ENCODE measurements around the gene EPB41L2.
"Not testable (repeated sequence)": the region's sequence is repeated elsewhere in the genome, so short reads cannot be mapped to it uniquely, and the experiment has no call there.

Gene EPB41L2

GRCh38 chr6:130949553-130949952 lies 113.5 kb downstream of the EPB41L2 start:
- H3K9me3 ChIP-seq, result peaks cover 6% of the 10 kb centered on the region; the same call in 1 of the 2 replicates
- H3K27ac ChIP-seq, result no peak overlapping the region
- H3K4me1 ChIP-seq, result no peaks in the 10 kb centered on the region; the same call in 1 of the 2 replicates
- H3K36me3 ChIP-seq, result peaks cover 42% of the 10 kb centered on the region
- H3K4me2 ChIP-seq, result no peak overlapping the region
- no peak overlapping the region for H3K4me3 ChIP-seq
- no peaks in the 10 kb centered on the region for H4K20me1 ChIP-seq
- no peak overlapping the region for H3K9ac ChIP-seq
- H3K27me3 ChIP-seq, result no peaks in the 10 kb centered on the region
- no peak for TF ChIP-seq Cebpa-rat (IDR thresholded peaks at IDR 0.05)

- no peak overlapping the region for H3K4me3 ChIP-seq
- no peaks in the 10 kb centered on the region; the same call in 1 of the 2 replicates for H3K4me1 ChIP-seq
- H3K27ac ChIP-seq, result no peak overlapping the region
- peaks cover 36% of the 10 kb centered on the region for H3K36me3 ChIP-seq
- no peaks in the 10 kb centered on the region for H3K27me3 ChIP-seq
- H3K9ac ChIP-seq, result no peak overlapping the region
- TF ChIP-seq Cebpa-rat (IDR thresholded peaks at IDR 0.05), result no peak
- peaks cover 5% of the 10 kb centered on the region; the same call in 1 of the 2 replicates for H3K9me3 ChIP-seq
- H3K4me2 ChIP-seq, result no peak overlapping the region
- H4K20me1 ChIP-seq, result no peaks in the 10 kb centered on the region
These were observed 115.6 kb downstream of the EPB41L2 start for GRCh38 chr6:130947464-130947863.

- TF ChIP-seq Cebpa-rat (IDR thresholded peaks at IDR 0.05), result no peak
- Histone ChIP-seq H4K20me1 (no peaks in the 10 kb centered on the region), H3K27ac (no peak overlapping the region), H3K9ac (no peak overlapping the region), H3K9me3 (no peaks in the 10 kb centered on the region), H3K36me3 (peaks cover 23% of the 10 kb centered on the region), H3K27me3 (no peaks in the 10 kb centered on the region), H3K4me3 (no peak overlapping the region), H3K4me2 (no peak overlapping the region), H3K4me1 (no peaks in the 10 kb centered on the region; the same call in 1 of the 2 replicates)
These were observed 117.0 kb downstream of the EPB41L2 start for GRCh38 chr6:130946076-130946475.

- no peaks in the 10 kb centered on the region; the same call in 1 of the 2 replicates for H3K4me1 ChIP-seq
- H3K4me3 ChIP-seq, result no peak overlapping the region
- no peaks in the 10 kb centered on the region for H3K9me3 ChIP-seq
- peaks cover 23% of the 10 kb centered on the region for H3K36me3 ChIP-seq
- no peak overlapping the region for H3K27ac ChIP-seq
- H3K27me3 ChIP-seq, result no peaks in the 10 kb centered on the region
- H4K20me1 ChIP-seq, result no peaks in the 10 kb centered on the region
- H3K9ac ChIP-seq, result no peak overlapping the region
- no peak for TF ChIP-seq Cebpa-rat (IDR thresholded peaks at IDR 0.05)
- no peak overlapping the region for H3K4me2 ChIP-seq
These were observed 117.6 kb downstream of the EPB41L2 start for GRCh38 chr6:130945401-130945919.

GRCh38 chr6:130944486-130944885 lies 118.6 kb downstream of the EPB41L2 start:
- Histone ChIP-seq H3K36me3 (peaks cover 17% of the 10 kb centered on the region), H3K4me1 (no peaks in the 10 kb centered on the region; the same call in 1 of the 2 replicates), H3K27me3 (no peaks in the 10 kb centered on the region), H3K9ac (no peak overlapping the region), H4K20me1 (no peaks in the 10 kb centered on the region), H3K4me2 (no peak overlapping the region), H3K9me3 (no peaks in the 10 kb centered on the region), H3K4me3 (no peak overlapping the region), H3K27ac (no peak overlapping the region)
- TF ChIP-seq Cebpa-rat (IDR thresholded peaks at IDR 0.05), result no peak

- Histone ChIP-seq H3K27me3 (no peaks in the 10 kb centered on the region), H3K4me2 (no peak overlapping the region), H3K4me3 (no peak overlapping the region), H4K20me1 (no peaks in the 10 kb centered on the region), H3K4me1 (no peaks in the 10 kb centered on the region; the same call in 1 of the 2 replicates), H3K9ac (no peak overlapping the region), H3K36me3 (peaks cover 13% of the 10 kb centered on the region), H3K27ac (no peak overlapping the region), H3K9me3 (no peaks in the 10 kb centered on the region)
- TF ChIP-seq Cebpa-rat (IDR thresholded peaks at IDR 0.05), result no peak
These were observed 119.3 kb downstream of the EPB41L2 start for GRCh38 chr6:130943738-130944137.

- H3K9ac ChIP-seq, result not testable (repeated sequence)
These were observed 120.3 kb downstream of the EPB41L2 start for GRCh38 chr6:130942752-130943151.

GRCh38 chr6:130937942-130938604 lies 125.0 kb downstream of the EPB41L2 start:
- no peaks in the 10 kb centered on the region for H4K20me1 ChIP-seq
- no peaks in the 10 kb centered on the region for H3K27me3 ChIP-seq
- H3K27ac ChIP-seq, result no peak overlapping the region
- H3K4me2 ChIP-seq, result no peak overlapping the region
- no peaks in the 10 kb centered on the region for H3K9me3 ChIP-seq
- no peaks in the 10 kb centered on the region for H3K4me1 ChIP-seq
- H3K36me3 ChIP-seq, result peaks cover 10% of the 10 kb centered on the region
- H3K9ac ChIP-seq, result no peak overlapping the region
- H3K4me3 ChIP-seq, result no peak overlapping the region
- TF ChIP-seq Cebpa-rat (IDR thresholded peaks at IDR 0.05), result no peak

More at GRCh38 chr6:130942752-130943151, 120.3 kb downstream of the EPB41L2 start:
- not testable (repeated sequence) for H3K27ac ChIP-seq, H3K4me3 ChIP-seq, H3K4me2 ChIP-seq, H4K20me1 ChIP-seq, H3K27me3 ChIP-seq, H3K9me3 ChIP-seq, H3K4me1 ChIP-seq
- peaks cover 13% of the 10 kb centered on the region for H3K36me3 ChIP-seq

- Histone ChIP-seq H3K27me3 (no peaks in the 10 kb centered on the region), H3K4me3 (no peak overlapping the region), H3K9me3 (no peaks in the 10 kb centered on the region; the same call in 1 of the 2 replicates), H3K4me2 (no peak overlapping the region), H4K20me1 (no peaks in the 10 kb centered on the region), H3K4me1 (no peaks in the 10 kb centered on the region), H3K9ac (no peak overlapping the region), H3K27ac (no peak overlapping the region), H3K36me3 (peaks cover 9% of the 10 kb centered on the region)
- TF ChIP-seq Cebpa-rat (IDR thresholded peaks at IDR 0.05), result no peak
These were observed 126.1 kb downstream of the EPB41L2 start for GRCh38 chr6:130936933-130937332.

GRCh38 chr6:130935978-130936377 lies 127.1 kb downstream of the EPB41L2 start:
- no peak overlapping the region for H3K4me3 ChIP-seq
- H3K27ac ChIP-seq, result no peak overlapping the region
- H3K9me3 ChIP-seq, result peaks cover 9% of the 10 kb centered on the region
- no peak for TF ChIP-seq Cebpa-rat (IDR thresholded peaks at IDR 0.05)
- H3K9ac ChIP-seq, result no peak overlapping the region
- H4K20me1 ChIP-seq, result no peaks in the 10 kb centered on the region
- H3K27me3 ChIP-seq, result no peaks in the 10 kb centered on the region
- H3K36me3 ChIP-seq, result peaks cover 14% of the 10 kb centered on the region
- no peak overlapping the region for H3K4me2 ChIP-seq
- H3K4me1 ChIP-seq, result no peaks in the 10 kb centered on the region

Measured in BLaER1 (cell line).